LHCN-M2 (cell line): ENCODE measurements around the gene SLC66A3. TPM values are rescaled to one million over a fixed set of nuclear protein-coding genes. Genes with fewer than 3 reads are reported as not detected.
"Not testable (repeated sequence)": the region's sequence is repeated elsewhere in the genome, so short reads cannot be mapped to it uniquely, and the experiment has no call there.

Source experiments
- DNase-seq: peaks from one replicate; pipeline ENCODE4 v3.0.0-alpha.2; 2012; ENCODE audit warnings: low read depth
- total RNA-seq: library from RNA; depleted of rRNA; stranded (reverse); fragments of >200 nt; gene quantifications from 2 replicates; pipeline ENCODE4 v1.2.3, GENCODE V29; 2014

SLC66A3 gene
- total RNA-seq, 1 experiment from 2014 or later: 55.9 TPM

- peak; percentile 26 for DNase-seq
Measured at GRCh38 chr2:11163439-11164317, 8.4 kb downstream of the SLC66A3 start.

GRCh38 chr2:11165046-11165445 lies 9.8 kb downstream of the SLC66A3 start:
- not testable (repeated sequence) for DNase-seq

- no peak for DNase-seq
Measured at GRCh38 chr2:11166476-11166875, 11.2 kb downstream of the SLC66A3 start.

- no peak for DNase-seq
Measured at GRCh38 chr2:11168488-11168887, 13.2 kb downstream of the SLC66A3 start.

DNA sequence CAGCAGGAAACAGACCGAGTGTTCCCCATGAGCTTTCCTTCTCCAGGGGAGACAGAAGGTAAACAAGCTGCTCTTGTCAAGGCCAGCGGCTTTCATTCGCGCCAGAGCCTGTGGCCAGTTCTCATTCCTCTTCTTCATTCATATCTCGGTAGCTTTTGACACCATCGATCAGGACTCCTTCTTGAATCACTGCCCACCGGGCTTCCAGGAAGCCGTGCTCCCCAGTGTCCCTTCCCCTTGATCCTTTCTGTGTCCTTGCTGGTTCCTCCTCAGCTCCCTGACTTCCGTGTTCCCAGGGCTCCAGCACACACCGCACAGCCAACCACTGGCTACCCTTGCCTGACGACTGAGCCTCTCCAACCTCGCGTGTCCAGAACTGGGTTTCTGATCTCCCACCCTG lies 14.1 kb downstream of the SLC66A3 start:
- DNase-seq: no peak

GRCh38 chr2:11174222-11174621 lies 19.0 kb downstream of the SLC66A3 start:
- DNase-seq: no peak

DNA sequence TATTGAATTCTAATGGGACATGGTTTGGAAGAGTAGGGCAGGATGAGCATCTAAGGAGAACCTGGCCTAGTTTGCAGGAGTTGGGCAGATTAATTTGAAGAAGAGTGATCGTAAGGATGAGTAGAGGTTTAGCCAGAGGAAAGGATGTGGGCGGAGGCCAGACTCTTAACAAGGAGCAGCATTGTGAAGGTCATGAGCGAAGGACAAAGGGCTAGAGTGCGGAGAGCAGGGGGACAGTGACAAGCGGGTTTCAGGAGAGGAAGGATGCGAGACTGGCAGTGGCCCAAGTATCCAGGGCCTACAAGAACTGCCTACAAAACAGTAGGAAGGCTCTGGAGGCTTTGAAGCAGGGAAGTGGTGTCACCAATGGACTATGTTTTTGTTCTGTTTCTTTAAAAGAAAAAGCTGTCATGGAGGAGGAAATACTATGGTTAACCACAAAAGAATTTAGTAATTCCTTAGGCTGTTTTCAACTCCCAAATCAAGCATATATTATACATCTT lies 20.1 kb downstream of the SLC66A3 start:
- peak; percentile 61 for DNase-seq

GRCh38 chr2:11177871-11178690 lies 22.8 kb downstream of the SLC66A3 start:
- no peak for DNase-seq

DNA sequence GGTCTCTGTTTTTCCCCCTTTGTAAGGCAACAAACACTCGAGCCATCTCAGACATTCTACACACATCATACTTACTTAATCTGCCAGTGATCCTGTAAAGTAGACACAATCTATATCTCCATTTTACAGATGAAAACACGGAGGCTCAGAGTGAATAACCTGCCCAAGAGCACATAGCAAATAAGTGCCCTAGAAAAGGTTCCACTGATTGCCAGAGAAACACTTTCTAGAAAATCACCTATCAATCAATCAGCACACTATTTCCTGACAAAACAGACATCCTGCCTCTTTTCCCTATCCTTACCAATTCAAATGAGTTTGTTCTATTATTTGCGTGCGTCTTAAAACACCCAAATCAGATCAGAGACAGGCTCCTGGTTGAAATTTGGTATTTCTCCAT lies 23.9 kb downstream of the SLC66A3 start:
- DNase-seq: no peak

DNA sequence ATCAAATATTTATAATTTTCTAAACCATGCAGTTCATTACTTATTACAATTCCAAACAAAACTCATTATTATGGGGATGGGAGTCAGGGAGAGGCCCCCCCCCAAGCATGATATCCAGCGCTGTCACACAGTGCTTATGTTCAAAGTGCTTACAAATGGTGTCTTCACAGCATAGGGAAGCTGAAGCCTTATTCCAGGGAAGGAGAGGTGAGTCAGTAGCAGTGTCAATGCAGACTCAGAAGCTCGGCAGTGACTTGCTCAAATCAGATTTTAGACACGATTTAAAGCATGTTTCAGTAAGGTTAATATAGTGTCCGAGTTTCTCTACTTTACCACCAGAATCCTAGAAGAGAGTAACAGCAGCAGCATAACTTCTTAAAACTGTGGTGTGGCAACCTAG lies 24.6 kb downstream of the SLC66A3 start:
- DNase-seq: no peak

DNA sequence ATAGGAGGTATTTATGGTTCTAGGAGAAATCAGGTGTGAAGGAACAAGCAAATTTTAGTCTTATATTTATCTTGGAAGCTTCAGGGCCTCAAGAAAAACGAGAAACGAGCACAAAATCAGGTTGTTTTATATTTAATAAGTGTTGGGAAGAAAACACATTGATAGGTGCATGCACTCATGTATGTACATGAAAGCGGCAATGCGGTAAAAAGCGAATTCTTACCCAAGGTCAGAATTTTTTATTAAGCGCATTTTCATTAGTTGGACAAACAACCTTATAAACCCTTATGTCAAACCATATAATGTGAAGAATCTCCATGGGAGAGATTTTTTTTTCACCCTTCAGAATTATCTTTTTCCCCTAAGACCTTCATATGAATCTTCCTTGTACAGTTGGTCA lies 25.4 kb downstream of the SLC66A3 start:
- no peak for DNase-seq

DNA sequence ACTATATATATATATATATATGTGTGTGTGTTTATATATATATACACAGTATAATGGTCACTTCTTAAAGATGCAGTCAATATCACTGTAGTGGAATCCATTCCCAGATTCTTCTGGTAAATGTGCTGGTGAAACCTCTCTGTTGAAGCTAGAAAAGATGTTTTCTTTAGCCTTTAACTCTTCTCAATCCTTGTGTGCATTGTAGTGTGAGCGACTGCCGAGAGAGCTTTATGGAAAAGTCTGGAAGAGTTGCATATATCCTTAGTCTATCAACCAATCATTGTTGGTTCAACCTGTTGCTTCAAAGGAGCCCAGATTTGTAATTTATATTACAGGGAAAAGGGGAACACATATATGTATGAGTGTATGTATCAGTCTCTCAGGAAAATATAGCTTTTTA lies 27.7 kb downstream of the SLC66A3 start:
- DNase-seq: no peak

GRCh38 chr2:11186145-11186544 lies 30.9 kb downstream of the SLC66A3 start:
- no peak for DNase-seq

GRCh38 chr2:11187083-11187619 lies 31.9 kb downstream of the SLC66A3 start:
- peak; percentile 74 for DNase-seq

DNA sequence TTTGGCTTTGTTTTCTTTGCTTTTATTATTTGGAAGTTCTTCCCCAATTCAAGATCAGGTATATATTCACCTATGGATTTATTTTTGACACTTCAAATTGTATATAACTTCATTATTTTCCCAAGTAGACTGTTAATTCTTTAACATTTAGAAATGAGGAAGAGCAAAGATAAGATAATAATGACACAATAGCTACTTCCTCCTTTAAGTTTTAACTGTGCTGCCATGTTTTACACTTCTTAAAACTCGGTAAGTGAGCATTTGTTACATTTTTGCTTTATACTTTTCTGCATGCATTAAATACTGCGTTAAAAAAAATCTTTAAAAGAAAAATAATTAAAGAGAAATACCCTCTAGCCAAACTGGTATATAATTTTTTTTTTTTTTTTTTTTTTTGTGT lies 32.5 kb downstream of the SLC66A3 start:
- no peak for DNase-seq

- no peak for DNase-seq
Measured at GRCh38 chr2:11196246-11196645, 41.0 kb downstream of the SLC66A3 start.

- no peak for DNase-seq
Measured at GRCh38 chr2:11200651-11201050, 45.4 kb downstream of the SLC66A3 start.

- no peak for DNase-seq
Measured at GRCh38 chr2:11201969-11202368, 46.7 kb downstream of the SLC66A3 start.

DNA sequence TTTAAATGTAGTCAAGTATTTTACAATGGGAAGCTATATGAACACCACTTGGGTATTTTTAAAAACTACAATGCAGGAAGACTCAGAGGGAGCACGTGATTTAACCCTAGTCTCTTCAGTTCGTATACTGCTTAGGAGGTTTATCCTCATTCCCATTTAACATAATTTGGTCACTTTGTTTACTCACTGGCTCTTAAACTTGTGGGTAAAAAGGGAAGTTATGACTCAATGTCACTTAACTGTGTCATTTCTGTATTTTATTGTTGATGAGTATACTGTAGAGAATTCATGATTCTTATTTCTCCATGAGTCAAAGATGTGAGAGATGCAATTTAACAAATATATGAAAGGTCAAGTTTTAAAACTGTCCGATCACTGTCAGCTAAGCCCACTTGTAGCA lies 48.2 kb downstream of the SLC66A3 start:
- peak; percentile 82 for DNase-seq

DNA sequence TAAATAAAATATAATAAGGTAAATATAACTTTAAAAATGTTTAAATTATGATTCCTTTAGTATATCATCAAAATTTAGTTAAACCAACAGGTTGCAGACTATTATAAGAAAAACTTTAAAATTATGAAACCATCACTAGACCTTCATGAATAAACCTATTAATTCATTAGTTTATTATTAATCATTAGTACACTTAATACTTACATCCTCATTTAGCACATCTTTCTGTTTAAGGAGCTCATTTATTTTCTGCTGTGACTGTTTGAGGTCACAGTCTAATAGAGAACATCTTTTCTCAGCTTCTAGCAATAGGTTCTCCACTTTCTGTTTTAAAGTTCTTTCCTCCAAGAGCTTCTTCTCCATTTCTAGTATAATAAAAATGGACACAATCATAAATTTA lies 52.8 kb downstream of the SLC66A3 start:
- no peak for DNase-seq

- DNase-seq: peak; percentile 9
Measured at GRCh38 chr2:11212645-11213044, 57.4 kb downstream of the SLC66A3 start.

GRCh38 chr2:11213090-11213638 lies 57.9 kb downstream of the SLC66A3 start:
- DNase-seq: peak; percentile 80
